Fibroblast of skin of left biceps (primary cell): Measurements from ENCODE around the gene C1QL2.

ENCODE experiments used
- DNase-seq, 2 experiments: peaks; one replicate each; pipeline ENCODE4 v3.0.0-alpha.2; 2013; ENCODE audit warnings: low read depth in 2 of 2

C1QL2 gene

DNA sequence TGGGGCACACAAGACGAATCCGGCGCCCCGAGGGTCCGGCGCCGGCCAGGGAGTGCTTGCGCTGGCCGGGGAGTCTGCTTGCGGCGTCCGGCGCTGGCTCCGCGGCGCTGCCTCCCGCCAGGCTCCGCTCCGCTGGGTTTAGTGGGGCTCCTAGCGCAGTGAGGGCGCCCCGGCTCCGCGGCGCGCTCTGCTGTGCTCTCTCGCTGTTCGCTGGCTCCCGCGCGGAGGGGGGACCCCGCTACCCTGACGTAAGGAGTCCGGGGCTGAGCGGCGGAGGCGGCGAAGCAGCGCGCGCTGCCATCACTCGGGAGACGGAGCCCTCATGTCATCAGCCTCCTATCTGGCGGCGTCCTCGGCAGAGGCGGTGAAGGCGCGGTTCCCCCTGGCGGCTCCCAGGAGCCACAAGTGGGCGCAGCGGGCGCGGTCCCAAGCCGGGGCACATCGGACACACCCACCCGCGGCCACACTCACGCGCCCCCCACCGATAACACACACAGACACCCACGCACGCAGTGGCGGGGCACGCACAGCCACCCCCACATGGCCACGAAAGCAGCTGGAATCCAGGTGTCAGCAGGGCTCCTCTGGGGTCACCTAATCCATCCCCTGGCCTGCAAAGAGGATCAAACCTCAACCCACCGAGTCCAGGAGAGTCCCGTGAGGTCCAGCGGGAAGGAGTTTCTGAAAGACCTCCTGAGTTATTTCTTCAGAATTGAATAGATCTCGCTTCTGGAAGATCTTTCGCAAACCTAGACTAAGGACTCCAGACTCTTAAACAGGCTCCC, at the start of gene C1QL2:
TSS of gene C1QL2 (minus strand) at position 189 of the 785 bp plus-strand sequence. CDS start 482 bp downstream, outside the sequence.
- DNase-seq, result no peak

- DNase-seq, result no peak
Observed at GRCh38 chr2:119207447-119207846, 48.9 kb upstream of the C1QL2 start.

- no peak for DNase-seq
Observed at GRCh38 chr2:119206201-119206600, 47.6 kb upstream of the C1QL2 start.

DNA sequence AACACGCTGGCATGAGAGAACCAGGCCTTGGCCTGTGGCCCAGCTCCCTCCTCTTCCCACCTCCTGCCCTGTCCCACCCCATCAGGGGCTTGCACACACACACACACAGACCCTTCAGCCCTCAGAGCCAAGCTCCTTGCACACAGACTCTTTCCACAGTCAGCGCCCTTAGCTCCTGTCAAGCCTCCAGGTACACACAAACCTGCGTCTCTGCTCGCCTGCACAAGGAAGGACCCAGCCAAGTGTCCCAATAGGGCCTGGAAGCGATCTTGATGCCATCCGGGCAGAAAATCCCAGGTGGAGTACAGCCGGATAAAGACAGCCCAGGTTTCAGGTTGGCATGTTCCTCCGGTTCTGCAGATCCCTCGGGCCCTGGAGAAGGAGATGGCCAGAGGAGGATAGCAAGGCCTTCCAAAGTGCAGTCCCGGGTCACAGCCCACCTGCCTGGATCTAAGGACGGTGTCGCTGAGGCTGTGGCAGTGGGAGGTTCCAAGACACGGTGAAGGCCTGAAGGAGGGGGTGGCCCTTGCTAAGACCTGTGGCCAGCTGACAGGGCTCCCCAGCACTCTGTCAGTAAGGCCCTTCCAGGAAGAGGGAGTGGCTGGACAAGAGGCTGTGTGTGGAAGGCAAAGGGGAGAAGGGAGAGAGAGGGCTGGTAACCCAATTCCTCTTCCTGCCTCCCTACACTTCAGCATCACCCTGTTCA, 46.6 kb upstream of the C1QL2 start:
- DNase-seq, result no peak

- DNase-seq, result no peak
Observed at GRCh38 chr2:119204525-119204924, 46.0 kb upstream of the C1QL2 start.

DNA sequence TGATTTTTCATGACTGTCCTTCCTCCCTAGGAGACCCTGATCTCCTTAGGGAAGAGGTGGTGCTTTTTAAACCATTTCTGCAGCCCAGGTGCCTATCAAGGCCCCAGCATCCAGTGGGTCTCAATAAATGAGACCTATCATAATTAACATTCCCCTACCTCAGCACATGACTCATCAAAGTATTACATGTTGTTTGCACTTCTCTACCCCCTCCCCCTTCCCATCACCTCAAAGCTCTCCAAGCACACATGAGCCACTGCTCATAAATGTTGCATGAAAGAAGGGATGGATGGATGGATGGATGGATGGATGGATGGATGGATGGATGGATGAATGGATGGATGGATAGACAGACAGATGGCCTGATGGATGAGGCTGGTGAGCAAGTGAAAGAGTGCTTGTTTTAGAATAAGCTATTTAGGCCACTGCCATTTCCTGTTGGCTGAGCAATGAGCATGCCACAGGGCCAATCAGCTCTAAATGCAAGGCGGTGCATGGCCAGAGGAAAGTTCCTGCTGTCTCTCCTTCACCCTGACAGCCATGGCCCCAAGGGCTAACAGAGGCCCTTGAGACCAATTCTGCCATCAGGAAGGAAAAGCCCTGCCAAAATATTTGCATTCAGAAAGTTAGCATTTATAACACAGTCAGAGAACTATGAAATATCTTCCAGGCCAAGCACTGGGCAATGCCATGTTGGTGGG, 44.2 kb upstream of the C1QL2 start:
- DNase-seq, result no peak

- DNase-seq, result no peak
Observed at GRCh38 chr2:119201815-119202214, 43.3 kb upstream of the C1QL2 start.

- peak; percentile 15 to 23 for DNase-seq
Observed at GRCh38 chr2:119198240-119198840, 39.8 kb upstream of the C1QL2 start.

DNA sequence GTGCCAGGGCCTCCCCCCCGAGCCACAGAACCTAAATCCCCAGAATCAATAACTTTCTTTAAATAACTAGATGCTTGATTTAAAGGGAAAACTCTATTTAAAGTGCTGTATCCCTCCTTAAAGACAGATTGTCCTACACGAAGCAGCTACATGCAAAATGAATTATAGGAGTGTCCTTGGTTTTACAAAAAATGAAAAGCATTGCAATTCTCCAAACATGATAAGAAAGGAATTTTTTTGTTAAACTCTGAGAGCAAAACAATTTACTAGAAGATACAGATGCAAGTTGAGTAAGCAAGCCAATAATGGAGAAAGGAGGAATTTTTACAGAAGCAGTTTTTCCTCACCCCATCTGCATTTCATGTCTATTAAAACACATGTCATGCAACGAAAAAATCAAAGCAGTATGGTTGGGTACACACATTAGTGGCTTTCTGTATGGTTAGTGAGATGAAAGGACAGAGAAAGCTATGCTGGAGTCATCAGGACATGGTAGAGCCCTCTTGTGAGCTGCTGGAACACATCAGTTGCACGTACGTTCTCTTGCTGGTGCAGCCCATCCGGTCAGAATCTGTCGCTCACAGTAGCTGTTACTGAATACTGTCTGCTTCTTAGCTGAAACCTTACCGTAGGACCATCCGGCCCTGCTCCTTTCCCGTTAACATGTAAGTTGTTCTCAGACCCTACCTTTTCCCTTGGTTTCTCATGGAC, 39.1 kb upstream of the C1QL2 start:
- DNase-seq, result no peak

DNA sequence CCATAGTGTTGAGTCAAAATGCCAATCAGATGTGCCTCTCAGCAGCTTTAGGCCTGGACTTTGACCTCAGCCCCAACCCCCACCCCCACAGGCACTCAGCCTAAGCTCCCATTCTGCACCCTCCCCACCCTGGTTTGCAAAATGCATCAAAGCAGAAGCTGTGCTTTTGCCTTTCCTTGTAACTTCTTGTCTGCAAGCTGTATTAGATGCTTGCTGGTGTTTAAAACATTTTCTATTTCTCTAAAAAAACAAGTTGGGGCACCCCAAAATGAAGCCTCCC, 38.5 kb upstream of the C1QL2 start:
- no peak for DNase-seq

DNA sequence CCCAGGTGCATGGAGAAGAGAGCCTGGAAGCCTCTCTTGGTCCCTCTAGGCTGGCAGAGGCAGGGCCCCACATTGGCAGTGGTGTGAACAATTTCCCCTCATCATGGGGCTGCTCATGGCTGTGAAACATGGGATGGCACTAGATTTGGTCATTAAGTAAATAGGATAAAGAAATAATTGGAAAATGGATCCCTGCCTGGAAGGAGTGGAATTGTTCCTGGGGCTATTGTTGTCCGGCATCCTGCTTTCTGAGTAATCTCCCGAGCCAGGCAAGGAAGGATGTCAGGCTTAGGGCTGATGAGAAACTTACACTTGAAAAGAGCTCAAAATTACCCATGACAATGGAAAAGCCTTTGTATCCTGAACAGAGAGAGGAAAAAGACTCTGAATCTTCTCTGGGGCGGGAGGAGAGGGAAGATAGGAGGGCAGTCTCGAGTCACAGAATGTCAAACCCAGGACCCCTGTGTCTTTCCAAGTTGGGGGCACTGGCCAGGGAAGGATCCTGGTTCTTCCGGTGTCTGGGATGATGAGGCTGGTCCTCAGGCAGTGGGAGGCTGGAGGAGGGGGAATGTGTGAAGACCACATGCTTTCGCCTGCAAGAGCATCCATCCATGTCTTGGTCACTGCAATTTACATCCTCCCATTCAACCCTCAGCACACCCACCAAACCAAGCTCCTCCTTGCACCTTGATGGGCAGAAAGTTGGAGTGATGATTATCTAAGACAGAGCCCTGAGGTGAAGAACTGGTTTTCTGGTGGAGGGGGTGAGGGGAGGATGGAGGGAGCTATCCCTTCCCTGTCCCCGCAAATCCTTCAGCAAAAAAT, 38.0 kb upstream of the C1QL2 start:
- no peak for DNase-seq

DNA sequence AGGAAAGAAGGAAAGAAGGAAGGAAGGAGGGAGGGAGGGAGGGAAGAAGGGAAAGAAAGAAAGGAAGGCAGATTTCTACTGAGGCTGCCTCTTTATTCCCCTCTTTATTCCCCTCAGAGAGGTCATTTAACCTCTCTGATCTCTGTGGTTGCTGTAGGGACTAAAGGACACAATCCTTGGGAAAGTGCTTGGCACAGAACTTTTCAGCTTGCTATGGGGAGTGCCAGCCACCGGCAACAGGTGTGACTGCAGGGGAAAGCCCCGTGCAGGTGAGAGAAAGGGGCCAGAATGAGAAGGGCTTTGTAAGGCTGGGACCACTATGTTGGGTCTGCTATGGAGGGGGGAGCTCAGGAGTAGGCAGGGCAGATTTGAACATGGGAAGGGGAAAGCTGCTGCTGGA, 37.3 kb upstream of the C1QL2 start:
- DNase-seq, result no peak

DNA sequence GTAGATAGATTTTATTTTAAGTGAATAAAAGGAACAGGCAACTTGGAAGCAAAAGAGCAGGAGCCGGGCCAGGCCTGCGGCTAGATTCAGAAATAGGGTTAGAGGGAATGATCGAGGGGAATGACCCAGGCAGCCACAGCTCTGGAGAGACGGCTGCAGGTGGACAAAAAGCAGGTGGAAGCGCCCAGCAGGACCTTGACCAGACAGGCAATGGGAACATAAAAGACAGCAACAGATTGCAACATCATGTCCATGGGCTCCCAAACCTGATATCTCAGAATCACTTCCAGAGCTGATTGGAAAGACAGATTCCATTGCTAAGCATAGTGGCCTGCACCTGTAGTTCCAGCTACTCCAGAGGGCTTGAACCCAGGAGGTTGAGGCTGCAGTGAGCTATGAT, 36.5 kb upstream of the C1QL2 start:
- DNase-seq, result no peak

DNA sequence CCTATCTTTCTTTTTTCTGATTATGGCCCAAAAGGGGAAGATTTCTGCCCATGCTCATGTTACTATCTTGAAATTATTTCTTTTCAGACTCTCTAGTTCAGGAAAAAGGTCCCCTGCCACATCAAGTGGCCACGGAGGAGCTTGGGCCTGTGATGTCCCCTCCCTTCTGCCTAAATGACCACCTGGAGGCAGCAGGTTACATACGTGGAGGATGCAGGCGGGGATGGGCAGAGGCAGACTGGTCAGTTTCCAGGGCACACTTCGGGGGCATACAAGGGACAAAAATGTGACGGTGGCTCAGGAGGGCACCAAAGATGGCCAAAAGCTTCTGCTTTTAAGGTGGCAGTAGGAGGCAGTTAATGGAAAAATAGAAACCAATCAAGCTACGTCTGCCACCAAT, 34.3 kb upstream of the C1QL2 start:
- DNase-seq, result no peak

DNA sequence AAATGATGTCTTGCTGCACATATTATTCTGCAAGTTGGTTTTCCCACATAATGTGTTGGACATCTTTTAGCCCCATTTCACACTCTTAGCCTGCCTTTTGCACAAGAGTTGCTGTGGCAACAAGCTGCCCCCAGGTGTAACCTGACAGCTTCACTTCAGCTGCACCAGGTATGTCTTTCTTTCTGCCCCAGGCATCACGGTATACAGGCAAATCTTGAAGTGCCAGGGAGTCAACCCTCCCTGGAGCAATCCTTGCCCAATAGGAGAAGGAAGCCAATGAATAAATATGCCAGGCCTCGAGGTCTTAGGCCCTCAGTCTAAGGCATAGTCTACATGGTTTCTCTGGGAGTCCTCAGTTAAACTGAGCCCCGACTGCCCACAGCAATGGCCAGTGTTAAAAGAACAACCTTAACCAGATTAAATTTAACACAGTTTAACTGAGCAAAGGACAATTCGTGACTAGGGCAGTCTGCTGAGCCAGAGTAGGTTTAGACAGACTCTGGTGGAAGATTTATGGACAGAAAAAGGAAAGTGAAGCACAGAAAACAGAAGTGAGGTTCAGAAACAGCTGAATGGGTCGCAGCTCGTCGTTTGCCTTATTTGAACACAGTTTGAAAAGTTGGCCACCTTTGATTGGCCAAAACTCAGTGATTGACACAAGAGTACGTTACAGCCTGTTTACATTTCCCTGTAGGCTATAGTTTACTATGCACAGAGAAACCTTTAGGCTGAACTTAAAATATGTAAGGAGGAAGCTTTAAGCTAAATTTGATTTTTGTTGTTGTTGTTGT, 32.0 kb upstream of the C1QL2 start:
- no peak for DNase-seq

- no peak for DNase-seq
Observed at GRCh38 chr2:119184512-119184911, 26.0 kb upstream of the C1QL2 start.

- no peak for DNase-seq
Observed at GRCh38 chr2:119181791-119182445, 23.4 kb upstream of the C1QL2 start.

DNA sequence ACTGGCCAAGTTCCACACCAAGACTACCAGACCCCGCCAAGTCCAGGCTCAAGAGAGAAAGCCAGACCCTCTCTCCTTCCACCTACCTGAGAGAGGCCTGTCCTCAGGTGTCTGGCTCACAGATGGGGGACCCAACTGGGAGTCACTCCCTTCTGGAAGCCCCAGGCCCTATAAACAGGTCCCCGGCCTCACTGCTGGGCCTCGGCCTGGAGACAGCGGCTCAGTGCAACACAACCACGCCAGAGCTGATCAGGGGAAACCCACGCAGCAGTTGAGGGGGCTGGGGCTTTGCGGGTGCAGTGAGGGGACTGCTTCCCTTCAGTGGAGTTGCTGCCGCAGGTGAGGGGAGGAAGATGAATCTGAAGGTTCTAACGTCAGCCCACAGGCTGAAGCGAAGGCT, 22.8 kb upstream of the C1QL2 start:
- DNase-seq, result no peak

- DNase-seq, result no peak
Observed at GRCh38 chr2:119180892-119181291, 22.3 kb upstream of the C1QL2 start.

DNA sequence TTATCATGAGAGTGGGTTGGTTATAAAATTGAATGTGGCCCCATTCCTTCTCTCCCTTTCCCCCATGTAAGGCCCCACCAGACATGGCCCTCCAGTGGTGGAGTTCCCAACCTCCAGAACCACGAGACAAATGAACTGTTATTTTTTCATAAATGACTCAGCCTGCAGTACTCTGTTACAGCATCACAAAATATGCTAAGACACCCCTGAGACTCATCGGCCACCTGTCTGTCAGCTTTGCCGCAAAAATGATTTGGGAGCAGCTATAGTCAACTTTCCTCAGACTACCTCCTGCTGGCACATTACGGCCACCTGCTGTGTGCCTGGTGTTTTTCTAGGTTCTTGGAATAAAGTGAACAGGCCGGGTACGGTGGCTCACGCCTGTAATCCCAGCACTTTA, 21.4 kb upstream of the C1QL2 start:
- DNase-seq, result no peak
